GM19240 (cell line): Measurements from ENCODE around the gene INPP5E.

Source experiments
- DNase-seq: peaks from one replicate; pipeline ENCODE4 v3.0.0; 2011; ENCODE audit warnings: low spot score; ENCODE audit not compliant: insufficient read length

Gene INPP5E

GRCh38 chr9:136439481-136440408 lies at the start of gene INPP5E:
TSS of gene INPP5E (minus strand) at chr9:136439845. CDS start at chr9:136439419, 426 bp downstream.
- peak; percentile 93 for DNase-seq

- peak; percentile 78 for DNase-seq
Observed at GRCh38 chr9:136488247-136489214, 48.9 kb upstream of the INPP5E start.

- DNase-seq = no peak
Observed at GRCh38 chr9:136487672-136488071, 48.0 kb upstream of the INPP5E start.

GRCh38 chr9:136486823-136487620 lies 47.4 kb upstream of the INPP5E start:
- no peak for DNase-seq

GRCh38 chr9:136486131-136486530 lies 46.5 kb upstream of the INPP5E start:
- DNase-seq = no peak

- DNase-seq = peak; percentile 77
Observed at GRCh38 chr9:136485049-136486045, 45.7 kb upstream of the INPP5E start.

- DNase-seq = no peak
Observed at GRCh38 chr9:136484153-136485048, 44.8 kb upstream of the INPP5E start.

GRCh38 chr9:136483589-136484152 lies 44.0 kb upstream of the INPP5E start:
- peak; percentile 94 for DNase-seq

GRCh38 chr9:136482793-136483588 lies 43.3 kb upstream of the INPP5E start, which contains the start of gene SEC16A:
TSS of gene SEC16A (minus strand) at chr9:136483040. CDS start at chr9:136477615, 5,425 bp downstream.
- DNase-seq = peak; percentile 94

GRCh38 chr9:136482046-136482792 lies 42.6 kb upstream of the INPP5E start:
- no peak for DNase-seq

- DNase-seq = no peak
Observed at GRCh38 chr9:136481558-136481957, 41.9 kb upstream of the INPP5E start.

- DNase-seq = no peak
Observed at GRCh38 chr9:136476369-136477150, 36.9 kb upstream of the INPP5E start.

GRCh38 chr9:136474974-136475865 lies 35.6 kb upstream of the INPP5E start:
- DNase-seq = no peak

- DNase-seq = no peak
Observed at GRCh38 chr9:136474021-136474640, 34.5 kb upstream of the INPP5E start.

GRCh38 chr9:136473354-136473721 lies 33.7 kb upstream of the INPP5E start:
- no peak for DNase-seq
